Esophagus (tissue), 2 donors: ENCODE data around the gene YJU2. TPM values are rescaled to one million over a fixed set of nuclear protein-coding genes. Genes with fewer than 3 reads are reported as not detected.
A peak's percentile ranks its signal among the peaks of the same experiment; 100 is the strongest.
"Not testable (repeated sequence)": the region's sequence is repeated elsewhere in the genome, so short reads cannot be mapped to it uniquely, and the experiment has no call there.

Source experiments
- H3K27ac ChIP-seq, 2 donors: one replicate each; pipeline ENCODE4 v1.5.1; 2013; ENCODE audit warnings: low read depth in 2 of 2, mild to moderate bottlenecking in 2 of 2, inconsistent platforms in 1 of 2, low read length in 1 of 2, moderate library complexity in 1 of 2
- H3K27me3 ChIP-seq, 2 donors: one replicate each; pipeline ENCODE4 v1.6.1; 2013; ENCODE audit warnings: low read length in 2 of 2, control low read depth in 1 of 2, mild to moderate bottlenecking in 1 of 2; ENCODE audit not compliant: insufficient read depth in 2 of 2, control insufficient read depth in 1 of 2
- H3K36me3 ChIP-seq, 2 donors: one replicate each; pipeline ENCODE4 v1.6.1; 2013; ENCODE audit warnings: low read length in 1 of 2; ENCODE audit not compliant: control insufficient read depth in 2 of 2, insufficient read depth in 2 of 2
- H3K4me1 ChIP-seq, 2 donors: one replicate each; pipeline ENCODE4 v1.6.1; 2013; ENCODE audit warnings: low read length in 1 of 2; ENCODE audit not compliant: control insufficient read depth in 2 of 2, insufficient read depth in 2 of 2
- H3K4me3 ChIP-seq, 2 donors: one replicate each; pipeline ENCODE4 v1.5.1; 2013; ENCODE audit warnings: low read length in 2 of 2, mild to moderate bottlenecking in 2 of 2, low read depth in 1 of 2, moderate library complexity in 1 of 2
- H3K9me3 ChIP-seq, 2 donors: one replicate each; pipeline ENCODE4 v1.6.1; 2013; ENCODE audit warnings: mild to moderate bottlenecking in 2 of 2, low read depth in 1 of 2, low read length in 1 of 2, moderate library complexity in 1 of 2; ENCODE audit not compliant: control insufficient read depth in 2 of 2, insufficient read depth in 1 of 2
- WGBS, 2 donors: extraction: QIAGEN DNeasy Blood & Tissue Kit; methylation state at CpG; one replicate each; pipeline ENCODE4 v1.1.7; 2013; 5-methylcytosine and 5-hydroxymethylcytosine counted together
- polyA plus RNA-seq, 2 donors: library from polyadenylated mRNA; stranded (reverse); fragments of 200-250 nt; gene quantifications; one replicate each; pipeline ENCODE4 v1.2.3, GENCODE V29; 2013
- donor health status: healthy with polysubstance abuse.
- donor health status: Bipolar disorder and iron deficiency.

The YJU2 gene
- polyA plus RNA-seq, 2 donors, result 25.9 to 27.7 TPM

DNA sequence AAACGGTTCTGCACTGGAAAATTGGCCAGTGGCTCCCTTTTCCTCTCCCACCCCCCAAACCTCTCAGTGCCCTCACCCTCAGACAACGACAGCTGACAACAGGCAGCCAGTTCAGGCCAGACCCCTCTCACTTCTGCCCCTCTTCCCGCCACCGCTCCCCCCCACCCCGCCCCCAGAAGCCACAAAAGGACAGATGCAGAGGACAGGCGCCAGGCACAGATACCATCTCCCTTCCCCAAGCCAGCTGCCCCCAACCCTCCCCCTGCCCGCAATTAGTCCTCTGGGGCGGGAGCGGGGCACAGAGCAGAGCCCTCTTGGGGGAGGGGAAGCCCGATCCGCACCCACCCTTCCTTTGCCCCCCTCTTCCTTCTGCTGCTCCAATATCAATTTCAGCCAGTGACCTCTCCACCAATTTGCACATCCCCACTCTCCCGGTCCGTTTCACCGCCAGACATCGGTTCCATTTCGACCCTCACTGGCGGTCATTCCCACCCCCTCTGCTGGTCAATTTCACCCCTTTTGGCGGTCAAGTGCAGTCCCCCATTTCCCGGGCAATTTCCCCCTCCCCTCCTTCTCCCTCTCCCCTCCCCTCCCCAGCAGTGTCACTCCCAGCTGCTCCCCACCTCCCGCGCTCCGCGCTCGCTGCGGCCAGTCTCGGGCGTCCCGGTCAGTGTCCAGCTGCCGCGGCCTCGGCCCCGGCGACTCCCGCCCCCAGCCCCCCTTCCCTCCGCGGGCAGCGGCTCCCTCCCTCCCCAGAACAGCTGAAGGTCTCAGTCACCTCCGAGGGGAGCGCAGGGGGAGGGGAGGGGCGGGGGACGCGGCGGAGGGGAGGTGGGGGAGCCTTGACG lies 31.8 kb downstream of the YJU2 start, which contains the start of gene SHD:
Gene SHD (plus strand): TSS at position 848 of the 848 bp plus-strand sequence. CDS start 798 bp downstream, outside the sequence.
- WGBS, 2 donors, result 3 to 5% methylated on average over 26 to 44 of the region's 44 CpGs
- peaks cover 0 to 12% of the 10 kb centered on the region in 2 donors for H3K27me3 ChIP-seq

DNA sequence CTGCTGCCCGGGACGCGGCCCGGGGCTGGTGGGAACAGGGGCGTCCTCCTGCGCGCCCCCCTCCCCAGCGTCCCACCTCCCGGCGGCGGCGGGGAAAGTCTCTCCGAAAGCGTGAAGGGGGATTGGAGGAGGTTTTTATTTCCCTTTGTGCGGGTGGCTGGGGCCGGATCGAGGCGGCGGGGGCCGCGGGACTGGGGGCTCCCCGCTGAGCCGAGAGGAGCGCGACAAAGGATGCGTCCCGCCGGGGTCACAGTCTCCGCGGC lies 32.3 kb downstream of the YJU2 start:
- peaks cover 0 to 12% of the 10 kb centered on the region in 2 donors for H3K27me3 ChIP-seq
- H3K36me3 ChIP-seq, result no peaks in the 10 kb centered on the region
- 1% methylated on average over 21 to 30 of the region's 30 CpGs for WGBS, 2 donors

More for the DNA sequence above, 31.8 kb downstream of the YJU2 start, which contains the start of gene SHD:
- no peaks in the 10 kb centered on the region for H3K9me3 ChIP-seq
- H3K36me3 ChIP-seq, result no peaks in the 10 kb centered on the region
- H3K27ac ChIP-seq, result no peak within 1 kb of the TSS
- peaks cover 0 to 5% of the 10 kb centered on the region in 2 donors for H3K4me1 ChIP-seq
- peak within 1 kb of the TSS in 1 of 2 donors; percentile 2 for H3K4me3 ChIP-seq

DNA sequence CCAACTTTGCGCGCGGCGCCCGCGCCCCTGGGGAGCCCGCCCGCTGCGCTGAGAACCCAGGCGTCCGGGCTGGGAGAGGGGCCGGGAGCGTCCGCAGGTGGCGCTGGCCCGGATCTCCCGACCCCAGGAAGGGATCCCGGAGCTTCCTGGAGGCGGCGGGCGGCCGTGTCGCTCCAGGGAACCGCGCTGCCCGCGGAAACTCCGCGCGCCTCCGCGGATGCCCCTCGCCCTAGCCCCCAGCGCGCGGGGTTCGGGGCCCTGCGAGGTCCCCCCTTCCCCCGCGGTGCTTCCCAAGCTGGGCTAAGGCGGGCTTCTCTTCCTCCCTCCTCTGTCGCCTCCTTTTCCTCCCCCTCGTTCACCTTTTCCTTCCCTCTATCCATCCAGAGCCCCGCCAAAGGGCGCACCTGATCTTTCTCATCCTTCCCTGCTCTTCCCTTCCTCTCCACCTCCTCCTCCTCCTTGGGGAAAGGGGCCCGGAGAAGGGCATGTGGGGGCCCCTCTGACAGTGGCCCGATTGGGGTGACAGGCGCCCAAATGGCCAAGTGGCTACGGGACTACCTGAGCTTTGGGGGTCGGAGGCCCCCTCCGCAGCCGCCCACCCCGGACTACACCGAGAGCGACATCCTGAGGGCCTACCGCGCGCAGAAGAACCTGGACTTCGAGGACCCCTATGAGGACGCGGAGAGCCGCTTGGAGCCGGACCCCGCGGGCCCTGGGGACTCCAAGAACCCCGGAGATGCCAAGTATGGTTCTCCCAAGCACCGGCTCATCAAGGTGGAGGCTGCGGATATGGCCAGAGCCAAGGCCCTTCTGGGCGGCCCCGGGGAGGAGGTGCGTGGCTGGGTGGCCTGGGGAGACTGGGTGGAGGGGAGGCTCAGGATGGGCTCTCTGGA lies 32.9 kb downstream of the YJU2 start:
- 3 to 5% methylated on average over 54 to 71 of the region's 71 CpGs for WGBS, 2 donors
- H3K4me3 ChIP-seq, result no peak overlapping the region
- peaks cover 0 to 12% of the 10 kb centered on the region in 2 donors for H3K27me3 ChIP-seq
- H3K36me3 ChIP-seq, result no peaks in the 10 kb centered on the region
- H3K9me3 ChIP-seq, result no peaks in the 10 kb centered on the region
- H3K4me1 ChIP-seq, result peaks cover 0 to 5% of the 10 kb centered on the region in 2 donors
- no peak overlapping the region for H3K27ac ChIP-seq

More for the DNA sequence above, 32.3 kb downstream of the YJU2 start:
- Histone ChIP-seq H3K27ac (no peak overlapping the region), H3K4me1 (peaks cover 0 to 5% of the 10 kb centered on the region in 2 donors), H3K4me3 (peak overlapping the region in 1 of 2 donors; percentile 2), H3K9me3 (no peaks in the 10 kb centered on the region)

DNA sequence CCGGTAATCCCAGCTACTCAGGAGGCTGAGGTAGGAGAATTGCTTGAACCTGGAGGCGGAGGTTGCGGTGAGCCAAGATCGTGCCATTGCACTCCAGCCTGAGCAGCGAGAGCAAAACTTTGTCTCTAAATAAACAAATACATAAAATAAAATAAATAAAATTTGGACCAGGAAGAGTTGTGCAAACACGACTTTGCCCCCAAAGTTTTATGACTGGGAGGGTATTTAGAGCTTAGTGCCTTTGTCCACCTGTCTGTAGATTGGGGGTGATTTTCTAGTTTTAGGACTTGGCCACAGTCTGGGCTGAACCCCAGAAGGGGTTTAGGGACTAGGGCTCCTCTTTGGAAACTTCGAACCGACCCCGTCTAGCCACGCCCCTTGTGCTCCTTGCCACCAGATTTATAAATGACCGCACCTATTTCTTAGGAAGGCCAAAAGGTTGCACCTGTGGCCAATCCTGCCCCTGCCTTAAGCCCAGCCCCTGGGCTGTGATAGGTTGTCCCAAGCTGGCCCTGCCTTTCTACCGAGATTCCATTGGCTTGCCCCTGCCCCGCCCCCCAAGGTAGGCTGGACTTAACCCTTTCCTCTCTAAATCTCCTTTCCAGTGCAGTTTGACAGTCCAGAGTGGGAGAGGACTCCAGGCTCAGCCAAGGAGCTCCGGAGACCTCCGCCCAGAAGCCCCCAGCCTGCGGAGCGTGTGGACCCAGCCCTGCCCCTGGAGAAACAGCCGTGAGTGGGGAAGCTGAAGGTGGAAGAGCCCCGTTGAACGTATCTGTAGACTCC lies 37.5 kb downstream of the YJU2 start:
- H3K27ac ChIP-seq, result no peak overlapping the region
- H3K4me3 ChIP-seq, result no peak overlapping the region

DNA sequence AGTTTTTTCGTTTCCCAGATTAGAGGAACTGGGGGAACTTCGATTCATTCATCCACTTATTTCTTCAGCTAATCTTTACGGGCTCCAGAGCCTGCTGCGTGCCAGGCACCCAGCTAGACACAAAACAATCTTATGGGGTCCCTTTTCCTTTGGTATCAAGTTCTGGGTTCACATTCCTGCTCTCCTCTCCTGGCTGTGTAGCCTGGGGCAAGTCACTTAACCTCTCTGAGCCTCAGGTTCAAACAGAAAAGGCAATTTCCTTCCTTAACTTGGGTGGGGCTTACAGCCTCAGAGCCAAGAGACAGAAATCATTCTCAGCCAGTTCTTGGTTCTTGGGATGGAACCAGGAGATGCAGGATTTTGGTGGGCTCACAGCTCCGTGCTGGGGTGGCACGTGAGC lies 38.1 kb downstream of the YJU2 start:
- peaks cover 0 to 4% of the 10 kb centered on the region in 2 donors for H3K9me3 ChIP-seq
- no peak overlapping the region for H3K4me3 ChIP-seq
- H3K27me3 ChIP-seq, result peaks cover 0 to 1% of the 10 kb centered on the region in 2 donors
- no peaks in the 10 kb centered on the region for H3K4me1 ChIP-seq
- no peak overlapping the region for H3K27ac ChIP-seq
- WGBS, 2 donors, result 60 to 66% methylated on average over 6 of the region's 6 CpGs
- H3K36me3 ChIP-seq, result no peaks in the 10 kb centered on the region

More for the DNA sequence above, 37.5 kb downstream of the YJU2 start:
- 36 to 43% methylated on average over 20 of the region's 20 CpGs for WGBS, 2 donors
- H3K9me3 ChIP-seq, result peaks cover 0 to 4% of the 10 kb centered on the region in 2 donors
- no peaks in the 10 kb centered on the region for H3K36me3 ChIP-seq
- peaks cover 0 to 7% of the 10 kb centered on the region in 2 donors for H3K27me3 ChIP-seq
- no peaks in the 10 kb centered on the region for H3K4me1 ChIP-seq

DNA sequence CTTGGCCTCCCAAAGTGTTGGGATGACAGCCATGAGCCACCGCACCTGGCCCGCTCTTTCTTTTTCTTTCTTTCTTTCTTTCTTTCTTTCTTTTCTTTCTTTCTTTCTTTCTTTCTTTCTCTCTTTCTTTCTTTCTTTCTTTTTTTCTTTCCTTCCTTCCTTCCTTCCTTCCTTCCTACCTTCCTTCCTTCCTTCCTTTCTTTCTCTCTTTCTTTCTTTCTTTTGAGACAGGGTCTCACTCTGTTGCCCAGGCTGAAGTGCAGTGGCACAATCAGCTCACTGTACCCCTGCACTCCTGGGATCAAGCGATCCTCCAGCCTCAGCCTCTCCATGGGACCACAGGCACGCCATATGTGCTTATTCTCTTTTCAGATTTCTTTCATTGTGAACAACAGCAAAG lies 39.3 kb downstream of the YJU2 start:
- not testable (repeated sequence) for H3K4me3 ChIP-seq, H3K27me3 ChIP-seq, H3K36me3 ChIP-seq, H3K4me1 ChIP-seq, H3K9me3 ChIP-seq, H3K27ac ChIP-seq
- 85 to 89% methylated on average over 4 of the region's 4 CpGs for WGBS, 2 donors

DNA sequence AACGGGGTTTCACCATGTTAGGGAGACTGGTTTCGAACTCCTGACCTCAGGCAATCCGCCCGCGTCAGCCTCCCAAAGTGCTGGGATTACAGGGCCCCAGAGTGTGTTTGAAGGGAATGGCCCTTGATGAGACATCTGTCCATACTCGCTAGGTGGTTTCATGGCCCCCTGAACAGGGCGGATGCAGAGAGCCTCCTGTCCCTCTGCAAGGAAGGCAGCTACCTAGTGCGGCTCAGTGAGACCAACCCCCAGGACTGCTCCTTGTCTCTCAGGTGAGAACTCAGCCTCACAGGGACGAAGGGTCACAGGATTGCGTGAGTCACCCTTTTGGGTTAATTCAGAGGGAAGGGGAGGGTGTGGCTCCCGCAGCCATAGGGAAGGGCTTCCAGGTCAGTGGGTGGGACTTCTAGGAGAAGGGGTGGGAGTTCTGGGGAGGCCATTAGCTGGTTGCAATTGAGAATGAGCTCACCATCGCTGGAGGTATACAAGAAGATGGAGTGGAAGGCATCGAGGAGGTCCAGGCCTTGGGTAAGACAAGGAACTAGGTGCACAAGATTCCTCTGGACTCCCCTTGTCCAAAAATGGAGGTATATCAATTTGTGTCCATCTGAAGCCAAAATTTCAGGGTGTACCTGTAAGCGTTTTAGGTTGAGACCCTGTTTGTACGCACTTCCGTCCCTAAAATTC lies 41.4 kb downstream of the YJU2 start:
- Histone ChIP-seq H3K9me3 (peaks cover 0 to 4% of the 10 kb centered on the region in 2 donors), H3K4me1 (no peaks in the 10 kb centered on the region), H3K27me3 (no peaks in the 10 kb centered on the region), H3K4me3 (no peak overlapping the region), H3K36me3 (no peaks in the 10 kb centered on the region), H3K27ac (no peak overlapping the region)
- 77% methylated on average over 16 of the region's 16 CpGs for WGBS, 2 donors

DNA sequence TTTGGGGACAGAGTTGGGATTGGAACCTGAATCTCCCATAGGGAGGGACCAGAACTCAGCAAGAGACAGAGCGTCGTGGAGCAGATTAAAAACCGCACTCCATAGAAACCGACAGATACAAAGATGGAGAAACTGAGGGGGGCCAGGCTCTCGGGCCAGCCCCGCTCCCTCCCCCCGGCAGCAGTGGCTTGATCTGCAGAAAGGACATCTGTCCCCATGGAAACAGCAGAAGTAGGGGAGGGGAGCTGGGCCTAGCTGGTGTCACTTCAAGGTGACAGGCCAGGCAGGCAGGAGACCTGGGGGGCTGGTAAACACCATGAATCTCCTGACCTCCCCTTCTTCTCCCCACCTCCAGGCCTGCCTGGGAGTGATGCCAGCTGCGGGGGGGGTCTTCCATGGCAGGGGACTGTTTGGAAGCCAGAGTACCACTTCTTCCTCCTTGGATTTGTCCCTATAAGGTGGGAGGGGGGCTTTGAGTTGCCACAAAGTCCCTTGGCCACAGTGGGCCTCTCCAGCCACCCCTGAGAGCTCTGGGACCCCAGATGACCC lies 44.4 kb downstream of the YJU2 start:
- 70 to 77% methylated on average over 8 of the region's 8 CpGs for WGBS, 2 donors
- H3K27me3 ChIP-seq, result no peaks in the 10 kb centered on the region
- no peak overlapping the region for H3K27ac ChIP-seq
- no peaks in the 10 kb centered on the region for H3K4me1 ChIP-seq
- no peak overlapping the region for H3K4me3 ChIP-seq
- H3K9me3 ChIP-seq, result peaks cover 0 to 4% of the 10 kb centered on the region in 2 donors
- H3K36me3 ChIP-seq, result no peaks in the 10 kb centered on the region
